Suprapubic skin (tissue), 4 donors: ENCODE results near the gene HMCN1. TPM values are rescaled to one million over a fixed set of nuclear protein-coding genes. Genes with fewer than 3 reads are reported as not detected.

ENCODE experiments used
- DNase-seq, 2 donors: peaks; one replicate each; pipeline ENCODE4 v3.0.0-alpha.2; 2019; ENCODE audit warnings: low spot score in 2 of 2
- H3K27ac ChIP-seq: fragments of 200-600 bp; sonication (generic); one replicate; pipeline ENCODE4 v1.5.1; 2019
- H3K27me3 ChIP-seq: fragments of 200-600 bp; sonication (generic); one replicate; pipeline ENCODE4 v1.5.1; 2019
- H3K36me3 ChIP-seq: fragments of 200-600 bp; sonication (generic); one replicate; pipeline ENCODE4 v1.5.1; 2019
- H3K4me1 ChIP-seq: fragments of 200-600 bp; sonication (generic); one replicate; pipeline ENCODE4 v1.5.1; 2019
- H3K4me3 ChIP-seq: fragments of 200-600 bp; sonication (generic); one replicate; pipeline ENCODE4 v1.5.1; 2019; ENCODE audit warnings: mild to moderate bottlenecking
- H3K9me3 ChIP-seq: fragments of 200-600 bp; sonication (generic); one replicate; pipeline ENCODE4 v1.5.1; 2019
- EP300 ChIP-seq: sonication (generic); formaldehyde crosslinking; IDR thresholded peaks from one replicate; pipeline ENCODE4 v1.6.1; 2017; ENCODE audit warnings: antibody characterized with exemption
- POLR2A ChIP-seq, 2 donors: fragments of 450-650 bp; IDR thresholded peaks; one replicate each; pipeline ENCODE4 v1.6.1; 2017; ENCODE audit warnings: antibody characterized with exemption in 2 of 2, mild to moderate bottlenecking in 2 of 2, moderate library complexity in 2 of 2
- POLR2AphosphoS5 ChIP-seq, 3 donors: sonication (generic); formaldehyde crosslinking; IDR thresholded peaks; one replicate each; pipeline ENCODE4 v1.6.1; 2017; ENCODE audit warnings: antibody characterized with exemption in 3 of 3
- WGBS: methylation state at CpG from one replicate; pipeline ENCODE4 v1.1.5; 2018; 5-methylcytosine and 5-hydroxymethylcytosine counted together
- total RNA-seq, 4 donors: library from RNA; depleted of rRNA; stranded (reverse); fragments of >200 nt; gene quantifications; one replicate each; pipeline ENCODE4 v1.1.0, GENCODE V29; 2016
- TF ChIP-seq, protein P1 (sequence below), 2 donors: fragments of 200-600 bp in 1 of 2; fragments of 450-650 bp in 1 of 2; sonication (generic) in 1 of 2; IDR thresholded peaks; one replicate each; pipeline ENCODE4 v1.5.1; 2016 to 2019; ENCODE audit warnings: antibody characterized with exemption in 2 of 2, mild to moderate bottlenecking in 1 of 2, moderate library complexity in 1 of 2

Gene HMCN1
- total RNA-seq, 4 donors from 2014 or later: 2.2 to 5.6 (median 3.7) TPM

DNA sequence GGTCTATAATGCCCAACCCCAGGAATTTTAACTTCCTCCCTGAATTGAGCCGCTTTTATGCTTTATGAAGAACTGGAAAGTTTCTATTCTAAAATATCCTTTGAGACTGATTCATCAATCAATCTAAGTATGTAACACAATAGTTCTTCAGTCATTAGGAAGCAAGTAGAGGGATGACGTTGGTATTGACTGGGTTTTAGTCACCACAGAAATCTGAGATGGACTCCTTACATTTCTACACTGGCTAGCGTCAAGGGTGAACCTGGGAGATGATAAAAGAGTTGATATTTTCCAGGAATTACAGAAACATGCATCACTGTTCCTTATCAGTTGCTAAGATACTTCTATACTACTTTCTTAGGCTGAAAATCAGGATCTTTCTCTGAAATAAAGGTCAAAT, 308.0 kb downstream of the HMCN1 start:
- no peaks in the 10 kb centered on the region for H3K4me1 ChIP-seq
- no peak for TF ChIP-seq EP300
- TF ChIP-seq, protein P1, sequence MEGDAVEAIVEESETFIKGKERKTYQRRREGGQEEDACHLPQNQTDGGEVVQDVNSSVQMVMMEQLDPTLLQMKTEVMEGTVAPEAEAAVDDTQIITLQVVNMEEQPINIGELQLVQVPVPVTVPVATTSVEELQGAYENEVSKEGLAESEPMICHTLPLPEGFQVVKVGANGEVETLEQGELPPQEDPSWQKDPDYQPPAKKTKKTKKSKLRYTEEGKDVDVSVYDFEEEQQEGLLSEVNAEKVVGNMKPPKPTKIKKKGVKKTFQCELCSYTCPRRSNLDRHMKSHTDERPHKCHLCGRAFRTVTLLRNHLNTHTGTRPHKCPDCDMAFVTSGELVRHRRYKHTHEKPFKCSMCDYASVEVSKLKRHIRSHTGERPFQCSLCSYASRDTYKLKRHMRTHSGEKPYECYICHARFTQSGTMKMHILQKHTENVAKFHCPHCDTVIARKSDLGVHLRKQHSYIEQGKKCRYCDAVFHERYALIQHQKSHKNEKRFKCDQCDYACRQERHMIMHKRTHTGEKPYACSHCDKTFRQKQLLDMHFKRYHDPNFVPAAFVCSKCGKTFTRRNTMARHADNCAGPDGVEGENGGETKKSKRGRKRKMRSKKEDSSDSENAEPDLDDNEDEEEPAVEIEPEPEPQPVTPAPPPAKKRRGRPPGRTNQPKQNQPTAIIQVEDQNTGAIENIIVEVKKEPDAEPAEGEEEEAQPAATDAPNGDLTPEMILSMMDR (IDR thresholded peaks at IDR 0.05): no peak
- no peak for TF ChIP-seq POLR2A (IDR thresholded peaks at IDR 0.05)
- TF ChIP-seq POLR2AphosphoS5 (IDR thresholded peaks at IDR 0.05): no peak
- H3K9me3 ChIP-seq: no peaks in the 10 kb centered on the region
- H3K27ac ChIP-seq: no peak overlapping the region
- no peaks in the 10 kb centered on the region for H3K27me3 ChIP-seq
- H3K4me3 ChIP-seq: no peak overlapping the region
- WGBS: 88% methylated on average over 3 of the region's 3 CpGs
- no peak for DNase-seq
- no peaks in the 10 kb centered on the region for H3K36me3 ChIP-seq

DNA sequence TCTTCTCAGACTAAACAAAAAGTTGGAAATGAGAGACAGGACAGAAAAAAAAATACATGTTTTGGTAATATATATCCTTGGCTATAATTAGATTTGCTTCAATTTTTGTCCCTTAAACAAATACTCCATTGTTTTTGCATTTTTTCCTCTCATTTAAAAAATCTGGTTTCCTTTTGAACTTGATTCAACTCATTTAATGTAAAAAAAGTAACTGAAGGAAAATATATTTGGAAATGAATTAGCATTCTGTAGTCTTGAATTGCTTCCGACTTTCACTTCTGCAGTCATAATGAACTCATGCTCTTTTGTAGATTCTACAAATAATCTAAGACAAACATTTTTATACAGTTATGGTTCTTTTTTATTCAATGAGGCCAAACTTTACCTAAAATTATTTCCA, 309.1 kb downstream of the HMCN1 start:
- no peaks in the 10 kb centered on the region for H3K27me3 ChIP-seq
- no peak overlapping the region for H3K27ac ChIP-seq
- H3K4me3 ChIP-seq: no peak overlapping the region
- no peaks in the 10 kb centered on the region for H3K9me3 ChIP-seq
- no peaks in the 10 kb centered on the region for H3K36me3 ChIP-seq
- no peak for TF ChIP-seq POLR2AphosphoS5 (IDR thresholded peaks at IDR 0.05)
- no peak for DNase-seq
- H3K4me1 ChIP-seq: no peaks in the 10 kb centered on the region
- WGBS: 64% methylated on average over 1 of the region's 1 CpG

DNA sequence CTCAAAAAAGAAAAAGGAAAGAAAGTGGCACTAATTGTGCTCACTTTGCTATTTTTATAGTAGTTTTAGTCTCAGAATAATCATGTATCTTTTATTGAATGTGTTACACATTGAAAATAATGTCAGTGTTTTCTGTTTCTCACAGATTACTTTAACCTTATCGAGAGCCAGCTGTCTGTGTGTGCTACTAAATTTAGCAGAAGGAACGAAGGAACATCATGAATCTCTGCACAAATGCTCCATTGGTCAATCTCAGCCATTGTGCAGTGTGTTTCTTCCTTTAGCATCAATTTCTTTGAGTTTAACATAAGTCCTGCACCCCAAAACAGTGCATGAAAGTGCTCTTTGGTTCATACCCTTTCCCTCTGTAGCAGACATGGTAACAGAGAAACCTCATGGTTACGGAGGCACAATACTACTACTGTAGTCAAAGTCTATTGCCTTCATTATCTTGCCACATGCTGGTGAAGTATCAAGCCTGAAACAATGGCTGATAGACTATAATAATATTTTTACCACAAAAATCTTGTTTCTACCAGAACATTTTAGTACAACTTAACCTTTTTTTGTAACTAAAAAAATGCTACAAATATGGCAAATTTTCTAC, 310.0 kb downstream of the HMCN1 start:
- Histone ChIP-seq H3K36me3 (no peaks in the 10 kb centered on the region), H3K27ac (no peak overlapping the region)
- 57% methylated on average over 3 of the region's 3 CpGs for WGBS

DNA sequence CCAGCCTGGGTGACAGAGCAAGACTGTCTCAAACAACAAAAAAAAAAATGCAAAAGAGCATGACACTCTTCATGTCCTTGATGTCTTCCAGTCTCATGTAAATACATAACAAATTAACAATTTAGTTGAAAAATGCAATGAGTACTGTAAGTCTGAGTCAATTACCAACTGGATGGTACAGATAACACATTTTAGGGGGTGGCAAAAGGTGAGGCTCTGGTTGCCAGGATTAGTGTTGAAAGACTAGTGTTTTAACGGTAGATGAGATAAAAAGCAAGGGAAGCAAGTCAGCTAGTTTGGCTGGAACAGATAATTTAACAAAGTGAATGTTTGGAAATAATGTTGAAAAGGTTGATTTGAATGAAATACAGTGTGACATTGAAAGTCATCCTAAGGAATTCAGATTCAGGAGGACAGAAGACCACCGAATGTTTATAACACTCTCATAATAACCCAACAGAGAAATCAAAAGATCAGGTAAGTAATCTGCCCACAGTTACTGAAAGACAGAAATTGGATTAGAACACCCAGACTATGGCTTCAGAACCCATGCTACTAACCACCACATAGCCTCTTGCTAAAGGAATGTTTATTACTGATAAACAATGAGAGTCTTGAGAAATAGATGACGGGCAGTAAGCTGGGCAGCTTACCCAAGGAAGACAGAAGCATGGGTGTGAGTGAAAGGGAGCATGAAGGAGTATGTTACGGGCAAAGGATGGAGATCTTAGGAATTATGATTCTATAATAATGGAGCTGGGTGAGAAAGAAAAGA, 312.4 kb downstream of the HMCN1 start:
- no peak for TF ChIP-seq POLR2A (IDR thresholded peaks at IDR 0.05)
- no peak for TF ChIP-seq EP300
- no peak for TF ChIP-seq POLR2AphosphoS5 (IDR thresholded peaks at IDR 0.05)
- TF ChIP-seq, protein P1 (IDR thresholded peaks at IDR 0.05): no peak
- no peak for DNase-seq
- Histone ChIP-seq H3K36me3 (no peaks in the 10 kb centered on the region), H3K27ac (no peak overlapping the region), H3K4me1 (no peaks in the 10 kb centered on the region), H3K27me3 (no peaks in the 10 kb centered on the region), H3K9me3 (no peaks in the 10 kb centered on the region), H3K4me3 (no peak overlapping the region)
- 96% methylated on average over 4 of the region's 4 CpGs for WGBS

More for the DNA sequence above, 310.0 kb downstream of the HMCN1 start:
- Histone ChIP-seq H3K27me3 (no peaks in the 10 kb centered on the region), H3K4me3 (no peak overlapping the region), H3K9me3 (no peaks in the 10 kb centered on the region), H3K4me1 (no peaks in the 10 kb centered on the region)
- no peak for TF ChIP-seq EP300
- TF ChIP-seq, protein P1 (IDR thresholded peaks at IDR 0.05): no peak
- no peak for TF ChIP-seq POLR2A (IDR thresholded peaks at IDR 0.05)
- TF ChIP-seq POLR2AphosphoS5 (IDR thresholded peaks at IDR 0.05): no peak
- DNase-seq: no peak

- no peak overlapping the region for H3K27ac ChIP-seq
- H3K36me3 ChIP-seq: no peaks in the 10 kb centered on the region
- no peak overlapping the region for H3K4me3 ChIP-seq
- TF ChIP-seq EP300 (no peak), POLR2A (IDR thresholded peaks at IDR 0.05) (no peak), POLR2AphosphoS5 (IDR thresholded peaks at IDR 0.05) (no peak)
- TF ChIP-seq, protein P1 (IDR thresholded peaks at IDR 0.05): no peak
- no peak for DNase-seq
- 89% methylated on average over 3 of the region's 3 CpGs for WGBS
- no peaks in the 10 kb centered on the region for H3K27me3 ChIP-seq
- H3K4me1 ChIP-seq: no peaks in the 10 kb centered on the region
- H3K9me3 ChIP-seq: no peaks in the 10 kb centered on the region
Measured at GRCh38 chr1:186050360-186050759, 316.2 kb downstream of the HMCN1 start.
